IMR-90 (cell line): Measurements from ENCODE around the gene NECTIN4.

Source experiments
- MAFK ChIP-seq: IDR thresholded peaks from 2 replicates; pipeline ENCODE4 v1.6.1; 2012; ENCODE audit warnings: low read depth, low read length, improper control_type of control experiment
- POLR2A ChIP-seq: IDR thresholded peaks from 2 replicates; pipeline ENCODE4 v1.6.1; 2012; ENCODE audit warnings: mild to moderate bottlenecking, low read depth, low read length
- RAD21 ChIP-seq: IDR thresholded peaks from 2 replicates; pipeline ENCODE4 v1.6.1; 2012; ENCODE audit warnings: low read length, improper control_type of control experiment
- RFX5 ChIP-seq: IDR thresholded peaks from 2 replicates; pipeline ENCODE4 v1.8.0; 2012; ENCODE audit warnings: low read depth, mild to moderate bottlenecking, low read length, moderate library complexity
- TF ChIP-seq, protein P1 (sequence below): conservative IDR thresholded peaks from 2 replicates; pipeline ENCODE4 v1.5.1; 2012; ENCODE audit warnings: mild to moderate bottlenecking, low read depth, low read length, improper control_type of control experiment
- TF ChIP-seq, protein P2 (sequence below): fragments of 150-350 bp; IDR thresholded peaks from 2 replicates; pipeline ENCODE4 v1.6.1; 2016; ENCODE audit warnings: low read depth, mild to moderate bottlenecking, low read length, moderate library complexity, borderline replicate concordance

DNA sequence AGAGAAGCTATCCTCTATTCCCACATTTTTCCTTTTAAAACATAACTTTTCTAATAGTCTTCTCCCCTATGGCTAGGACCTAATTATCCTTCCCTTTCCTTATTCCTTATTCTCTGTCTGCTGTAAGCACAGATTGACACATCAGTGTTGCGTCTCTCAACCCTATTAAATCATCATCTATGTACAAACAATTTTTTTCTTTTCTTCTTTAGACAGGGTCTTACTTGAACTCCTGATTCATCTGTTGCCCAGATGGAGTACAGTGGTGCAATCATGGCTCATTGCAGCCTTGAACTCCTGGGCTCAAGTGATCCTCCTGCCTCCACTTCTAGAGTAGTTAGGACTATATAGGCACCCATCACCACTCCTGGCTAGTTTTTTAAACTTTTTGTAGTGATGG is 17.1 kb upstream of the NECTIN4 start:
- TF ChIP-seq, protein P1, sequence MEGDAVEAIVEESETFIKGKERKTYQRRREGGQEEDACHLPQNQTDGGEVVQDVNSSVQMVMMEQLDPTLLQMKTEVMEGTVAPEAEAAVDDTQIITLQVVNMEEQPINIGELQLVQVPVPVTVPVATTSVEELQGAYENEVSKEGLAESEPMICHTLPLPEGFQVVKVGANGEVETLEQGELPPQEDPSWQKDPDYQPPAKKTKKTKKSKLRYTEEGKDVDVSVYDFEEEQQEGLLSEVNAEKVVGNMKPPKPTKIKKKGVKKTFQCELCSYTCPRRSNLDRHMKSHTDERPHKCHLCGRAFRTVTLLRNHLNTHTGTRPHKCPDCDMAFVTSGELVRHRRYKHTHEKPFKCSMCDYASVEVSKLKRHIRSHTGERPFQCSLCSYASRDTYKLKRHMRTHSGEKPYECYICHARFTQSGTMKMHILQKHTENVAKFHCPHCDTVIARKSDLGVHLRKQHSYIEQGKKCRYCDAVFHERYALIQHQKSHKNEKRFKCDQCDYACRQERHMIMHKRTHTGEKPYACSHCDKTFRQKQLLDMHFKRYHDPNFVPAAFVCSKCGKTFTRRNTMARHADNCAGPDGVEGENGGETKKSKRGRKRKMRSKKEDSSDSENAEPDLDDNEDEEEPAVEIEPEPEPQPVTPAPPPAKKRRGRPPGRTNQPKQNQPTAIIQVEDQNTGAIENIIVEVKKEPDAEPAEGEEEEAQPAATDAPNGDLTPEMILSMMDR: no peak
- no peak for TF ChIP-seq RAD21
- no peak for TF ChIP-seq RFX5
- TF ChIP-seq POLR2A: no peak
- TF ChIP-seq, protein P2, sequence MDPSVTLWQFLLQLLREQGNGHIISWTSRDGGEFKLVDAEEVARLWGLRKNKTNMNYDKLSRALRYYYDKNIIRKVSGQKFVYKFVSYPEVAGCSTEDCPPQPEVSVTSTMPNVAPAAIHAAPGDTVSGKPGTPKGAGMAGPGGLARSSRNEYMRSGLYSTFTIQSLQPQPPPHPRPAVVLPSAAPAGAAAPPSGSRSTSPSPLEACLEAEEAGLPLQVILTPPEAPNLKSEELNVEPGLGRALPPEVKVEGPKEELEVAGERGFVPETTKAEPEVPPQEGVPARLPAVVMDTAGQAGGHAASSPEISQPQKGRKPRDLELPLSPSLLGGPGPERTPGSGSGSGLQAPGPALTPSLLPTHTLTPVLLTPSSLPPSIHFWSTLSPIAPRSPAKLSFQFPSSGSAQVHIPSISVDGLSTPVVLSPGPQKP: no peak
- TF ChIP-seq MAFK: no peak
